Right ventricle myocardium superior (tissue), 1 donor: ENCODE measurements around the gene AMT. TPM values are rescaled to one million over a fixed set of nuclear protein-coding genes. Genes with fewer than 3 reads are reported as not detected.
"Not testable (repeated sequence)": the region's sequence is repeated elsewhere in the genome, so short reads cannot be mapped to it uniquely, and the experiment has no call there.

Source experiments
- ATAC-seq: fragments of 200-7000 bp; cut with Tn5 transposase; one replicate; pipeline ENCODE4 v1.9.1; 2020; ENCODE audit warnings: mild to moderate bottlenecking; ENCODE audit not compliant: poor library complexity
- DNase-seq: peaks from one replicate; pipeline ENCODE4 v3.0.0-alpha.2; 2020
- intact Hi-C: fragments of 100-400 bp; cut with DNase I; formaldehyde crosslinking; loops from one replicate; pipeline ENCODE4 v1.11.2; 2022
- total RNA-seq: library from RNA; stranded (reverse); fragmentation: NEBNext Ultra II Directional; extraction: Animal tissue kit (Norgen Biotek cat#: 25700); gene quantifications from one replicate; pipeline ENCODE4 v1.2.1, GENCODE V29; 2021
- donor health status: DM: no; HTN: yes; CAD: no; lungs with severe emphysema.

Gene AMT
- total RNA-seq, 1 donor from 2014 or later: 32.2 TPM

- intact Hi-C loops: no loop called here
- no peak for ATAC-seq
- peak; percentile 33 for DNase-seq
These were observed 15.4 kb downstream of the AMT start for GRCh38 chr3:49406571-49407565.

- intact Hi-C loops, ATAC-seq: not testable (repeated sequence)
- DNase-seq: peak; percentile 10
These were observed 16.7 kb downstream of the AMT start for GRCh38 chr3:49405570-49405969.

GRCh38 chr3:49403891-49404290, 18.4 kb downstream of the AMT start:
- DNase-seq (peak; percentile 15), ATAC-seq (no peak)
- intact Hi-C loops: no loop called here

GRCh38 chr3:49401766-49402165, 20.5 kb downstream of the AMT start:
- DNase-seq: no peak
- no peak for ATAC-seq
- intact Hi-C loops: no loop called here

GRCh38 chr3:49399461-49399860, 22.8 kb downstream of the AMT start:
- no peak for ATAC-seq
- intact Hi-C loops: no loop called here
- no peak for DNase-seq

GRCh38 chr3:49397470-49397869, 24.8 kb downstream of the AMT start:
- ATAC-seq: peak; percentile 58
- no peak for DNase-seq
- intact Hi-C loops: no loop called here

GRCh38 chr3:49391310-49391709, 31.0 kb downstream of the AMT start:
- ATAC-seq, DNase-seq, intact Hi-C loops: not testable (repeated sequence)

GRCh38 chr3:49389297-49389696, 33.0 kb downstream of the AMT start:
- intact Hi-C loops: no loop called here
- DNase-seq (no peak), ATAC-seq (no peak)

- ATAC-seq (no peak), DNase-seq (no peak)
- intact Hi-C loops: no loop called here
These were observed 33.9 kb downstream of the AMT start for GRCh38 chr3:49388289-49388820.

GRCh38 chr3:49387721-49388120, 34.6 kb downstream of the AMT start:
- intact Hi-C loops: no loop called here
- DNase-seq (no peak), ATAC-seq (no peak)

- ATAC-seq (no peak), DNase-seq (no peak)
- intact Hi-C loops: no loop called here
These were observed 36.1 kb downstream of the AMT start for GRCh38 chr3:49386056-49386756.

- ATAC-seq: no peak
- no peak for DNase-seq
- intact Hi-C loops: no loop called here
These were observed 36.7 kb downstream of the AMT start for GRCh38 chr3:49385617-49386016.

GRCh38 chr3:49383387-49383786, 38.9 kb downstream of the AMT start:
- intact Hi-C loops: no loop called here
- DNase-seq (no peak), ATAC-seq (no peak)

- intact Hi-C loops: no loop called here
- peak; percentile 49 for DNase-seq
- peak; percentile 67 for ATAC-seq
These were observed 43.9 kb downstream of the AMT start for GRCh38 chr3:49378249-49378895.

- intact Hi-C loops: no loop called here
- ATAC-seq (no peak), DNase-seq (no peak)
These were observed 44.8 kb downstream of the AMT start for GRCh38 chr3:49377483-49377882.

- no peak for ATAC-seq
- intact Hi-C loops: no loop called here
- DNase-seq: no peak
These were observed 50.3 kb downstream of the AMT start for GRCh38 chr3:49371946-49372345.

GRCh38 chr3:49370585-49371290, 51.5 kb downstream of the AMT start:
- intact Hi-C loops: no loop called here
- ATAC-seq (no peak), DNase-seq (no peak)
